ENCODE measurements around the gene RERGL.
"Not testable (repeated sequence)": the region's sequence is repeated elsewhere in the genome, so short reads cannot be mapped to it uniquely, and the experiment has no call there.

The RERGL gene, protein sequence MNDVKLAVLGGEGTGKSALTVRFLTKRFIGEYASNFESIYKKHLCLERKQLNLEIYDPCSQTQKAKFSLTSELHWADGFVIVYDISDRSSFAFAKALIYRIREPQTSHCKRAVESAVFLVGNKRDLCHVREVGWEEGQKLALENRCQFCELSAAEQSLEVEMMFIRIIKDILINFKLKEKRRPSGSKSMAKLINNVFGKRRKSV

GRCh38 chr12:18090093-18090492, at the start of gene RERGL:
Gene RERGL, minus strand, starts transcription at chr12:18090193. Its CDS starts 53 bp downstream, at chr12:18090140.
- no peak for DNase-seq (ENCODE audit: low read depth)

DNA sequence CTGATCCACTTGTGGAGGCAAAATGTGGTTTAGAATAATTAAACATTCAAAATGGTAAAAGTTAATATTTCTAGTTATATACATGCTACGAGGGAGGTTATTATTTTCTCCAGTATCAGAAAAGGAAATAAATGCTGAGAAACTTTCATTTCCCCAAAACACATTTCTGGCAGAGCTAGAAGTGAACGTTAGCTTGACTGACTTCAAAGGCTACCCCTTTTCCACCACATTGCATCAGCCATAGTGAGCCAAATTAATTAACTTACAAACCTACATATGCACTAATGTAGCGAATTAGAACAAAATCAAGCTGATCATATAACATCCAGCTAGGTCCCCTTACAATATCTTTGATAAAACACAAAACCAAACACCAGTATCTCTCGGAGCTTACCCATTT, 49.3 kb upstream of the RERGL start:
- no peak for DNase-seq (ENCODE audit: low read depth)

- no peak for DNase-seq (ENCODE audit: low read depth)
Observed at GRCh38 chr12:18135509-18135908, 45.5 kb upstream of the RERGL start.

DNA sequence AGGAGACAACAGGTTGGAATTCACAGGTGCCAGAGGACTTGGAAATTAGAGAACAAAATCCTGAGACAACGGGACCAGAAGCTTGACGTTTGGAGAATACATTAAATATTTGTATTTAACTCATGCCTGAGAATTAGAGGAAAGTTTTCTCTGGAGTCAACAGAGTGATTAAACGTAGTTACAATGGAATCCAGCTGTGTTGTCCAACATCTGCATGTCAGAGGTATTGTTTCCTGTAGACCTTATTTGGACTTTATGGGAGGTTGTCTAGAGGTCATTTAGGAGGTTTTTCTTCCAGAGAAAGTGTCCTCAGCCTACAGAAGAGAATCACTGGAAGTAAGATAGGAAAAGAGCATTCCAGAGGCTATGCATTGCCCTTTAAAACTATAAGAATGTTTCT, 45.1 kb upstream of the RERGL start:
- DNase-seq (ENCODE audit: low read depth), result no peak

DNA sequence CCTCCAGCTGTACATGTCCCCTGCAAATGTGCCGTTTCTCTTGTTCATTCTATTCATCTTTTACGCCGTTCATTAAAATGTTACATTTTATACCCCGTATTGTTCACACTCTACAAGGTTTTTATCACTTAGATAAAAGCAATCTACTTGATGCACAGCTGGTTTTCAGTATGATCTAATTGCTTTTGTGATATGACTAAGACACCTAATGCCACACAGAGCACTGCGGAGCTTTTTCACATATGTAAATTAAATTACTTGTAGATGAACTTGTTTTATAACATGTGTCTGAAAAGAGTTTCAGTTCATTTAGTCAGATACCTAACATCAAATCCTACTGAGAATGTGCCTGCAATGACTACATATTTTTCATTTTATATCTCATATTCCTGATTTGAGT, 40.9 kb upstream of the RERGL start:
- DNase-seq (ENCODE audit: low read depth), result no peak

GRCh38 chr12:18123707-18124106, 33.7 kb upstream of the RERGL start:
- no peak for DNase-seq (ENCODE audit: low read depth)

- no peak for DNase-seq (ENCODE audit: low read depth)
Observed at GRCh38 chr12:18120899-18121298, 30.9 kb upstream of the RERGL start.

GRCh38 chr12:18108611-18109010, 18.6 kb upstream of the RERGL start:
- no peak for DNase-seq (ENCODE audit: low read depth)

- DNase-seq (ENCODE audit: low read depth), result no peak
Observed at GRCh38 chr12:18103624-18104023, 13.6 kb upstream of the RERGL start.

DNA sequence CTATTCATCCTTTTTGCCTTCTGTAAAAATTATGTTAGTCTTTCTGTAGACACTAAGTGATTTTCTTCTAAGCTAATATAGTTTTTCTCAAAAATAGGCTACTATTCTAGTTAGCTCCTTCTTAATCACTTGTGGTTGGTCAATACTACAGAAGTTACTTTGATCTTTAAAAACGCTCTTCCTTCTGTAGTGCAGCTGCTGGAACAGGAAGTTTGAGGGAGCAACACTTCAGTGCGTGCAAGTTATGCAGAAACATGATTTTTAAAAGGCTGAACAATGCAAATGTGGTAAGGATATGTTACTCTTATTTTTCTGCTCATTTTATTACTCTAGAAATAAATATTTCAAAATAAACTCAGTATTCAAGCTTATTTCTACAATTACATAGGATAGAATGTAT, 11.1 kb upstream of the RERGL start:
- no peak for DNase-seq (ENCODE audit: low read depth)

GRCh38 chr12:18084080-18084479, 5.9 kb downstream of the RERGL start:
- no peak for DNase-seq (ENCODE audit: low read depth)

DNA sequence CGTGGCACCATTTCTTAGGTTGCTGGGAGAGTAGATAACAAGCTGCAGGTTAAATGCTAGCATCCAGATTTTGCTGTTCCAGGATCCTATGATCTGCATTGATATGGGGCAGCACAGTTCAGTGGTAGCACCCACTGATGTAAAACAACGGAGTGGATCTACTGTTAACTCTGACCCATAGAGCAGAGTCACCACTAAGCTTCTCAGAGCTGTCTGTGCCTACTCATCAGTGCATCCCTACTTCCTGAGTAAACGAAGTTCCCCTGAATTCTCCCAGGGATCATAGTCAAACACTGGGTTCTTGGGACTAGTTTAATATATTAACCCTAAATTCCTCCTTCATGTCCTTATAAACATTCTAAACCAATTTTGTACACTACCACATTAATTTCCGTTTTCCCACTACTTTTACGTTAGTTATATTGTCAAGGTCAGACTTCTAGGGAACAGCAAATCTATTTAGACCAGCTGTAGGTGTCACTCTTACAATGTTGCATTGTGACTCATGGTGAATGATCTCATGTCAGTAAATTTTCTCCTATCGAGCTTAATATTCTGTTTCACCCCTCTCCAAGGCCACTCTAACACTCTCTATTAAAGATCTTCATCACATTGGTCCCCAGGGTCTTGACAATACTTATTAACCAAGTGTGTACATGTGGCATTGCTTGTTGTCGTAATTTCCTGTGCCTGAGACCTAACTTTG, 10.3 kb downstream of the RERGL start:
- DNase-seq (ENCODE audit: low read depth), result no peak

DNA sequence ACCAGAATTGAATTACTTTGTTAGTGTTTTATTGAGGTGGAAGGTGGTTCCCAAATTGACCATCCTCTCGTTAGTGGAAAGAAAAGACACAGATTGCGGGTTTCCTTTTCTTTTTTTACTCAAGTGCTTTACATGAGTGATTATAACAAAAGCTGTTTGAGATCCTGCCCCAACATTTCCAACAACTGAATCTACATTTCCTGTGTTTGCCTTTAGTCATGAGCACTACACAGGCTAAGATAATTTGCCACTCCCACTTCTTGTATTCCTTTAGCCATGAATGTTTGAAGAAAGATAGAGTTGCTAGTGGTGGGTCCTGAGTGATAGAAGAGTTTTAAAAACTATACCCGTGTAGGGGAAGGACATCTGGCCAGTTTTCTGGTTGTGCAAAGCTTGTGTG, 16.0 kb downstream of the RERGL start:
- no peak for DNase-seq (ENCODE audit: low read depth)

- no peak for DNase-seq (ENCODE audit: low read depth)
Observed at GRCh38 chr12:18072723-18073122, 17.3 kb downstream of the RERGL start.

- DNase-seq (ENCODE audit: low read depth), result no peak
Observed at GRCh38 chr12:18071336-18071735, 18.7 kb downstream of the RERGL start.

GRCh38 chr12:18068355-18068754, 21.6 kb downstream of the RERGL start:
- no peak for DNase-seq (ENCODE audit: low read depth)

GRCh38 chr12:18066666-18067065, 23.3 kb downstream of the RERGL start:
- no peak for DNase-seq (ENCODE audit: low read depth)

DNA sequence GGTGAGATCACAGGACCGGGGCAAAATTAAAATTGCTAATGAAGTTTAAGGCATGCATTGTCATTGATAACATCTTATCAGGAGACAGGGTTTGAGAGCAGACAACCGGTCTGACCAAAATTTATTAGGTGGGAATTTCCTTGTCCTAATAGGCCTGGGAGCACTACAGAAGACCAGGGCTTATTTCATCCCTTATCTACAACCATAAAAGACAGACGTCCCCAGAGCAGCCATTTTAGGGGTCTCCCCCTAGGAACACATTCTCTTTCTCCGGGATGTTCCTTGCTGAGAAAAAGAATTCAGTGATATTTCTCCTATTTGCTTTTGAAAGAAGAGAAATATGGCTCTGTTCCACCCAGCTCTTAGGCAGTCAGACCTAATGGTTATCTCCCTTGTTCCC, 27.1 kb downstream of the RERGL start:
- not testable (repeated sequence) for DNase-seq (ENCODE audit: low read depth)

- DNase-seq (ENCODE audit: low read depth), result no peak
Observed at GRCh38 chr12:18057051-18057450, 32.9 kb downstream of the RERGL start.

DNA sequence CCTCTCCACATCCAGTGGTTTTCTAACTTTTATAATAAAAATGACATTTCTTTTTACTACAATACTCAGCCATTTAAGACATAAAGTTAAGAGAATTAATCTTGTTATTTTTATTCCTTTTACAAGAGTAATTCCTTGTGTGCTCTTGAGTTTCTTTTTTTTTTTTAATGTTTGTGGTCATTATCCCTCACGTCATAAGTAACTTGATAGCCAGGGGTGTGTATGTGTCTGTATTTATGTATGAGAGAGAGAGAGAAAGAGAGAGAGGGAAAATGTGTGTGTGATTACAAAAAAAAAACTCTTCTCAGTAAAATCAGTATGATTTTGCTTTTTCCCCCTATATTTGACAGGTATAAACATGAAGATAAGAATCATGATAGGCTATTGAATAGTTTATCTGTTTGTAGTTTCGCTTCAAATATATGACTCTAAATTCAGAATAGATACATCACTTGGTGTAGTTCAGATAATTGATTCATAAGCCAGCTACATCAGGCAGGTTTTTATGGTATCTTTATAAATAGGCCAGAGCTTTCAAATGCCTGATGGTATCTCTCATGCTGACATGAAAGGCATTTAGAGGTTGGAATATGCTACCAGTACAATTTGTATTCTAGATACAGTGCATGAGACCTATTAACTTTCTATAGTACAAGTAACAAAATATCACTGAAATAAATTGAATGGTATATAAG, 34.9 kb downstream of the RERGL start:
- no peak for DNase-seq (ENCODE audit: low read depth)

GRCh38 chr12:18045446-18045992, 44.5 kb downstream of the RERGL start:
- no peak for DNase-seq (ENCODE audit: low read depth)

DNA sequence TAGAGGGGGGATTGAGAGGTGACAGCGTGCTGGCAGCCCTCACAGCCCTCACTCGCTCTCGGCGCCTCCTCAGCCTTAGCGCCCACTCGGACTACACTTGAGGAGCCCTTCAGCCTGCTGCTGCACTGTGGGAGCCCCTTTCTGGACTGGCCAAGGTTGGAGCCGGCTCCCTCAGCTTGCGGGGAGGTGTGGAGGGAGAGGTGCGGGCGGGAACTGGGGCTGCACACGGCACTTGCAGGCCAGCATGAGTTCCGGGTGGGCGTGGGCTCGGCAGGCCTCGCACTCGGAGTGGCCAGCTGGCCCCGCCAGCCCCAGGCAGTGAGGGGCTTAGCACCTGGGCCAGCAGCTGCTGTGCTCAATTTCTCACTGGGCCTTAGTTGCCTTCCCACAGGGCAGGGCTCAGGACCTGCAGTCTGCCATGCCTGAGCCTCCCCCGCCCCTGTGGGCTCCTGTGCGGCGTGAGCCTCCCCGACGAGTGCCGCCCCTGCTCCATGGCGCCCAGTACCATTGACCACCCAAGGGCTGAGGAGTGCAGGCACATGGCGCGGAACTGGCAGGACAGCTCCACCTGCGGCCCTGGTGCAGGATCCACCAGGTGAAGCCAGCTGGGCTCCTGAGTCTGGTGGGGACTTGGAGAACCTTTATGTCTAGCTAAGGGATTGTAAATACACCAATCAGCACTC, 49.8 kb downstream of the RERGL start:
- not testable (repeated sequence) for DNase-seq (ENCODE audit: low read depth)

Data from stimulated activated CD8-positive, alpha-beta memory T cell treated with anti-CD3 and anti-CD28 coated beads, Interleukin-15, amount 100 ng/mL, for 1 hour (primary cell).